Liver (tissue), 9 donors: ENCODE measurements around the gene RBM38. TPM values are rescaled to one million over a fixed set of nuclear protein-coding genes. Genes with fewer than 3 reads are reported as not detected.

ENCODE experiments used
- DNase-seq: peaks from one replicate; pipeline ENCODE4 v3.0.0-alpha.2; 2017; ENCODE audit warnings: low spot score
- H3K27ac ChIP-seq, 2 donors: one replicate each; pipeline ENCODE4 v1.7.0; 2013; ENCODE audit warnings: inconsistent platforms in 2 of 2, low read length in 2 of 2, control low read depth in 1 of 2, low read depth in 1 of 2, mild to moderate bottlenecking in 1 of 2
- H3K27me3 ChIP-seq, 4 donors: one replicate each; pipeline versions ENCODE4 v1.6.1 to v1.7.0; 2013; ENCODE audit warnings: low read length in 3 of 4, inconsistent platforms in 1 of 4, mild to moderate bottlenecking in 1 of 4, moderate library complexity in 1 of 4; ENCODE audit not compliant: control insufficient read depth in 4 of 4, insufficient read depth in 4 of 4
- H3K36me3 ChIP-seq, 4 donors: one replicate each; pipeline versions ENCODE4 v1.6.1 to v1.7.0; 2013; ENCODE audit warnings: low read length in 3 of 4, mild to moderate bottlenecking in 3 of 4, low read depth in 1 of 4, moderate library complexity in 1 of 4; ENCODE audit not compliant: control insufficient read depth in 4 of 4, insufficient read depth in 3 of 4
- H3K4me1 ChIP-seq, 4 donors: one replicate each; pipeline versions ENCODE4 v1.6.1 to v1.7.0; 2013; ENCODE audit warnings: low read length in 3 of 4, mild to moderate bottlenecking in 3 of 4, moderate library complexity in 1 of 4; ENCODE audit not compliant: control insufficient read depth in 4 of 4, insufficient read depth in 4 of 4
- H3K4me3 ChIP-seq, 3 donors: one replicate each; pipeline versions ENCODE4 v1.6.1 to v1.7.0; 2013; ENCODE audit warnings: low read length in 3 of 3, control low read depth in 1 of 3, low read depth in 1 of 3, mild to moderate bottlenecking in 1 of 3
- H3K9ac ChIP-seq, 2 donors: one replicate each; pipeline ENCODE4 v1.7.0; 2013; ENCODE audit warnings: low read length in 2 of 2, mild to moderate bottlenecking in 2 of 2, moderate library complexity in 2 of 2, control low read depth in 1 of 2, low read depth in 1 of 2
- H3K9me3 ChIP-seq, 4 donors: one replicate each; pipeline versions ENCODE4 v1.6.1 to v1.7.0; 2013; ENCODE audit warnings: low read length in 3 of 4; ENCODE audit not compliant: control insufficient read depth in 4 of 4
- EGR1 ChIP-seq, 2 donors: IDR thresholded peaks; 2 replicates each; pipeline ENCODE4 v1.6.1; 2016 to 2018; ENCODE audit warnings: antibody characterized with exemption in 2 of 2, low read depth in 2 of 2
- FOXA1 ChIP-seq: IDR thresholded peaks from 2 replicates; pipeline ENCODE4 v1.6.1; 2016; ENCODE audit warnings: antibody characterized with exemption
- FOXA2 ChIP-seq: IDR thresholded peaks from 2 replicates; pipeline ENCODE4 v1.6.1; 2016; ENCODE audit warnings: antibody characterized with exemption
- GABPA ChIP-seq, 2 donors: IDR thresholded peaks in 1 of 2; conservative IDR thresholded peaks in 1 of 2; 2 replicates each; pipeline ENCODE4 v1.6.1; 2016; ENCODE audit warnings: antibody characterized with exemption in 2 of 2, mild to moderate bottlenecking in 1 of 2, moderate library complexity in 1 of 2
- HNF4G ChIP-seq: IDR thresholded peaks from 2 replicates; pipeline ENCODE4 v1.6.1; 2016; ENCODE audit warnings: antibody characterized with exemption
- JUND ChIP-seq, 2 donors: IDR thresholded peaks; 2 replicates each; pipeline ENCODE4 v1.6.1; 2016; ENCODE audit warnings: antibody characterized with exemption in 2 of 2
- RAD21 ChIP-seq, 2 donors: IDR thresholded peaks; 2 replicates each; pipeline ENCODE4 v1.6.1; 2016; ENCODE audit warnings: antibody characterized with exemption in 2 of 2, mild to moderate bottlenecking in 2 of 2
- RXRA ChIP-seq, 2 donors: IDR thresholded peaks; 2 replicates each; pipeline ENCODE4 v1.6.1; 2017 to 2018; ENCODE audit warnings: antibody characterized with exemption in 2 of 2, mild to moderate bottlenecking in 1 of 2
- SP1 ChIP-seq: IDR thresholded peaks from 2 replicates; pipeline ENCODE4 v1.6.1; 2018; ENCODE audit warnings: antibody characterized with exemption, mild to moderate bottlenecking
- WGBS: extraction: QIAGEN DNeasy Blood & Tissue Kit; methylation state at CpG from one replicate; pipeline ENCODE4 v1.1.7; 2013; 5-methylcytosine and 5-hydroxymethylcytosine counted together
- polyA plus RNA-seq, 2 donors: library from polyadenylated mRNA; stranded (reverse) in 1 of 2; unstranded in 1 of 2; fragments of 200-250 nt in 1 of 2; fragments of >200 nt in 1 of 2; fragmentation: Nextera tagmentation in 1 of 2; extraction: Ambion mirVana in 1 of 2; gene quantifications; one replicate each; pipeline versions ENCODE4 v1.2.1 to v1.2.3, GENCODE V29; 2013 to 2015
- total RNA-seq, 2 donors: library from RNA; depleted of rRNA; stranded (reverse); fragments of >200 nt; gene quantifications; one replicate each; pipeline ENCODE4 v1.2.3, GENCODE V29; 2014
- TF ChIP-seq, protein P1 (sequence below): IDR thresholded peaks from 2 replicates; pipeline ENCODE4 v1.6.1; 2016; ENCODE audit warnings: antibody characterized with exemption
- TF ChIP-seq, protein P2 (sequence below): IDR thresholded peaks from 2 replicates; pipeline ENCODE4 v1.6.1; 2016; ENCODE audit warnings: antibody characterized with exemption
- TF ChIP-seq, protein P3 (sequence below): fragments of 150-350 bp; IDR thresholded peaks from 2 replicates; pipeline ENCODE4 v1.5.1; 2017; ENCODE audit warnings: improper control_type of control experiment, low read depth, low read length; ENCODE audit not compliant: missing input control
- TF ChIP-seq, protein P4 (sequence below): IDR thresholded peaks from 2 replicates; pipeline ENCODE4 v1.6.1; 2016; ENCODE audit warnings: antibody characterized with exemption, mild to moderate bottlenecking
- donor health status: healthy.
- donor health status: healthy.
- donor health status: healthy.
- donor health status: healthy.
- donor health status: healthy.

Gene RBM38
- total and polyA plus RNA-seq, 4 donors, result 1.4 to 258 (median 6.0) TPM

DNA sequence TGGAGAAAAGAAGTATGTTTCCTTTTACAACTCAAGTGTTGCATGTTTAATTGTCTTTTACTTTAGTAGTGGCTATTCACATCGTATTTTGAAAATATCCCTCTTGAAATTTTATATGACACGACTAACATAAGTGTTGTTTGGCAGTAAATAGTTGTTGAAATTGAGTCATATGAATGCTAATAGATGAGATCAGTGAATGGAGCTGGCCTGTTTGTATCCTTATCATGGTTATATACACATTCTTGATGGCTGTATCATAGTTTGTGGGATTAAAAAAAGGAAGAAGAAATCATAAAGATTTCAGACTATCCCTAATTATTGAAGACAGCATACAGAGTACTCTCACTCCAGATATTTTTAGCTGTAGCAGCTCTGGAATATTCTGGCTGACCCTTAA lies 48.4 kb upstream of the RBM38 start:
- no peak for TF ChIP-seq HNF4G
- no peak for TF ChIP-seq GABPA (IDR thresholded peaks at IDR 0.05 in 1 of 2, conservative IDR thresholded peaks at IDR 0.05 in 1 of 2)
- no peak for TF ChIP-seq FOXA1
- TF ChIP-seq EGR1 (IDR thresholded peaks at IDR 0.05; ENCODE audit: low read depth in 2 of 2), result no peak
- TF ChIP-seq, protein P1, sequence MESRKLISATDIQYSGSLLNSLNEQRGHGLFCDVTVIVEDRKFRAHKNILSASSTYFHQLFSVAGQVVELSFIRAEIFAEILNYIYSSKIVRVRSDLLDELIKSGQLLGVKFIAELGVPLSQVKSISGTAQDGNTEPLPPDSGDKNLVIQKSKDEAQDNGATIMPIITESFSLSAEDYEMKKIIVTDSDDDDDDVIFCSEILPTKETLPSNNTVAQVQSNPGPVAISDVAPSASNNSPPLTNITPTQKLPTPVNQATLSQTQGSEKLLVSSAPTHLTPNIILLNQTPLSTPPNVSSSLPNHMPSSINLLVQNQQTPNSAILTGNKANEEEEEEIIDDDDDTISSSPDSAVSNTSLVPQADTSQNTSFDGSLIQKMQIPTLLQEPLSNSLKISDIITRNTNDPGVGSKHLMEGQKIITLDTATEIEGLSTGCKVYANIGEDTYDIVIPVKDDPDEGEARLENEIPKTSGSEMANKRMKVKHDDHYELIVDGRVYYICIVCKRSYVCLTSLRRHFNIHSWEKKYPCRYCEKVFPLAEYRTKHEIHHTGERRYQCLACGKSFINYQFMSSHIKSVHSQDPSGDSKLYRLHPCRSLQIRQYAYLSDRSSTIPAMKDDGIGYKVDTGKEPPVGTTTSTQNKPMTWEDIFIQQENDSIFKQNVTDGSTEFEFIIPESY, result no peak
- TF ChIP-seq, protein P2, sequence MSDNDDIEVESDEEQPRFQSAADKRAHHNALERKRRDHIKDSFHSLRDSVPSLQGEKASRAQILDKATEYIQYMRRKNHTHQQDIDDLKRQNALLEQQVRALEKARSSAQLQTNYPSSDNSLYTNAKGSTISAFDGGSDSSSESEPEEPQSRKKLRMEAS, result no peak
- TF ChIP-seq RAD21 (IDR thresholded peaks at IDR 0.05), result no peak
- TF ChIP-seq, protein P3, sequence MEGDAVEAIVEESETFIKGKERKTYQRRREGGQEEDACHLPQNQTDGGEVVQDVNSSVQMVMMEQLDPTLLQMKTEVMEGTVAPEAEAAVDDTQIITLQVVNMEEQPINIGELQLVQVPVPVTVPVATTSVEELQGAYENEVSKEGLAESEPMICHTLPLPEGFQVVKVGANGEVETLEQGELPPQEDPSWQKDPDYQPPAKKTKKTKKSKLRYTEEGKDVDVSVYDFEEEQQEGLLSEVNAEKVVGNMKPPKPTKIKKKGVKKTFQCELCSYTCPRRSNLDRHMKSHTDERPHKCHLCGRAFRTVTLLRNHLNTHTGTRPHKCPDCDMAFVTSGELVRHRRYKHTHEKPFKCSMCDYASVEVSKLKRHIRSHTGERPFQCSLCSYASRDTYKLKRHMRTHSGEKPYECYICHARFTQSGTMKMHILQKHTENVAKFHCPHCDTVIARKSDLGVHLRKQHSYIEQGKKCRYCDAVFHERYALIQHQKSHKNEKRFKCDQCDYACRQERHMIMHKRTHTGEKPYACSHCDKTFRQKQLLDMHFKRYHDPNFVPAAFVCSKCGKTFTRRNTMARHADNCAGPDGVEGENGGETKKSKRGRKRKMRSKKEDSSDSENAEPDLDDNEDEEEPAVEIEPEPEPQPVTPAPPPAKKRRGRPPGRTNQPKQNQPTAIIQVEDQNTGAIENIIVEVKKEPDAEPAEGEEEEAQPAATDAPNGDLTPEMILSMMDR, result no peak
- no peak for TF ChIP-seq RXRA (IDR thresholded peaks at IDR 0.05)
- TF ChIP-seq JUND (IDR thresholded peaks at IDR 0.05), result no peak
- TF ChIP-seq SP1, result no peak
- no peak for TF ChIP-seq FOXA2
- DNase-seq, result no peak

DNA sequence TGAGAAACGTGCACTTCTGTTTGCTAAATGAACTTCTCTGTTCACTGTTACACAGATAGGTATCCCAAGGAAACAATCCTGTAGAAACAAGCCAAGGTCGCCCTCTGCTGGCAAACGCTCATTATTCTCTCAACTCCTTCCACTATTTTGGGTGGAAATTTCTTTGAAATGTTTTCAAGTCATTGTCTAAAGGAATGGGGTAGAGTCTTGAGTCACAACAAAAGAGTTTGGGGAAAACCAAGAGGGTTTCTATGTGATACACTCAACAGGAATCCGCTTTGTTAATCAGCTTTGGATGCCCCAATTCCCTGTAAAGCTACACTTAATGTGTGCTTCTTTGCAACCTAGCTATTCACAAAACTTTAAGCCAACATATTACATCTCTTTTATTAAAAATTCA lies 44.7 kb upstream of the RBM38 start:
- H3K27me3 ChIP-seq, result peaks cover 0 to 7% (median 0%) of the 10 kb centered on the region in 4 donors
- no peaks in the 10 kb centered on the region for H3K9me3 ChIP-seq
- H3K9ac ChIP-seq, result no peak overlapping the region
- WGBS, result 1% methylated on average over 4 of the region's 4 CpGs
- TF ChIP-seq, protein P3, result peak; percentile 75
- TF ChIP-seq RAD21 (IDR thresholded peaks at IDR 0.05) (peak; percentile 90), FOXA2 (no peak)
- TF ChIP-seq, protein P4, sequence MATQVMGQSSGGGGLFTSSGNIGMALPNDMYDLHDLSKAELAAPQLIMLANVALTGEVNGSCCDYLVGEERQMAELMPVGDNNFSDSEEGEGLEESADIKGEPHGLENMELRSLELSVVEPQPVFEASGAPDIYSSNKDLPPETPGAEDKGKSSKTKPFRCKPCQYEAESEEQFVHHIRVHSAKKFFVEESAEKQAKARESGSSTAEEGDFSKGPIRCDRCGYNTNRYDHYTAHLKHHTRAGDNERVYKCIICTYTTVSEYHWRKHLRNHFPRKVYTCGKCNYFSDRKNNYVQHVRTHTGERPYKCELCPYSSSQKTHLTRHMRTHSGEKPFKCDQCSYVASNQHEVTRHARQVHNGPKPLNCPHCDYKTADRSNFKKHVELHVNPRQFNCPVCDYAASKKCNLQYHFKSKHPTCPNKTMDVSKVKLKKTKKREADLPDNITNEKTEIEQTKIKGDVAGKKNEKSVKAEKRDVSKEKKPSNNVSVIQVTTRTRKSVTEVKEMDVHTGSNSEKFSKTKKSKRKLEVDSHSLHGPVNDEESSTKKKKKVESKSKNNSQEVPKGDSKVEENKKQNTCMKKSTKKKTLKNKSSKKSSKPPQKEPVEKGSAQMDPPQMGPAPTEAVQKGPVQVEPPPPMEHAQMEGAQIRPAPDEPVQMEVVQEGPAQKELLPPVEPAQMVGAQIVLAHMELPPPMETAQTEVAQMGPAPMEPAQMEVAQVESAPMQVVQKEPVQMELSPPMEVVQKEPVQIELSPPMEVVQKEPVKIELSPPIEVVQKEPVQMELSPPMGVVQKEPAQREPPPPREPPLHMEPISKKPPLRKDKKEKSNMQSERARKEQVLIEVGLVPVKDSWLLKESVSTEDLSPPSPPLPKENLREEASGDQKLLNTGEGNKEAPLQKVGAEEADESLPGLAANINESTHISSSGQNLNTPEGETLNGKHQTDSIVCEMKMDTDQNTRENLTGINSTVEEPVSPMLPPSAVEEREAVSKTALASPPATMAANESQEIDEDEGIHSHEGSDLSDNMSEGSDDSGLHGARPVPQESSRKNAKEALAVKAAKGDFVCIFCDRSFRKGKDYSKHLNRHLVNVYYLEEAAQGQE, result no peak
- no peak overlapping the region for H3K27ac ChIP-seq
- no peaks in the 10 kb centered on the region for H3K36me3 ChIP-seq
- no peak overlapping the region for H3K4me3 ChIP-seq
- peak; percentile 72 for DNase-seq
- peaks cover 0 to 1% (median under 1%) of the 10 kb centered on the region in 4 donors for H3K4me1 ChIP-seq

More for the DNA sequence above, 48.4 kb upstream of the RBM38 start:
- H3K27me3 ChIP-seq, result peaks cover 0 to 7% (median 0%) of the 10 kb centered on the region in 4 donors
- H3K4me3 ChIP-seq, result no peak overlapping the region
- H3K9me3 ChIP-seq, result no peaks in the 10 kb centered on the region
- WGBS, result 29% methylated on average over 2 of the region's 2 CpGs
- no peaks in the 10 kb centered on the region for H3K4me1 ChIP-seq
- H3K9ac ChIP-seq, result no peak overlapping the region
- H3K36me3 ChIP-seq, result no peaks in the 10 kb centered on the region
- H3K27ac ChIP-seq, result no peak overlapping the region
